ENCODE results near the gene SIRT4.

The SIRT4 gene

GRCh38 chr12:120264086-120264903 lies 37.8 kb upstream of the SIRT4 start:
- no peak for TF ChIP-seq TAF1 (IDR thresholded peaks at IDR 0.05; ENCODE audit: low read depth)
- TF ChIP-seq EGR1 (IDR thresholded peaks at IDR 0.05), result no peak
- no peak for TF ChIP-seq TEAD4 (IDR thresholded peaks at IDR 0.05)
- TF ChIP-seq CEBPB (IDR thresholded peaks at IDR 0.05), result no peak
- no peak for TF ChIP-seq CREB1 (IDR thresholded peaks at IDR 0.05; ENCODE audit: low read depth)

GRCh38 chr12:120264904-120265472 lies 37.1 kb upstream of the SIRT4 start:
- TF ChIP-seq ZBTB7A (IDR thresholded peaks at IDR 0.05; ENCODE audit: low read depth) (peak; percentile 90), CEBPB (IDR thresholded peaks at IDR 0.05) (no peak), MAX (IDR thresholded peaks at IDR 0.05) (no peak)

- TF ChIP-seq TAF1 (IDR thresholded peaks at IDR 0.05; ENCODE audit: low read depth), result peak; percentile 48; the same call in 1 of the 2 replicates
- no peak for TF ChIP-seq YY1 (IDR thresholded peaks at IDR 0.05; ENCODE audit: low read depth)
- TF ChIP-seq NFIC (IDR thresholded peaks at IDR 0.05), result no peak
- no peak for TF ChIP-seq CEBPB (IDR thresholded peaks at IDR 0.05)
- TF ChIP-seq ZBTB7A (IDR thresholded peaks at IDR 0.05; ENCODE audit: low read depth), result 0 out of 2 replicates have a peak, but pooled peaks have one; percentile 77
- TF ChIP-seq EGR1 (IDR thresholded peaks at IDR 0.05), result peak; percentile 68
- no peak for TF ChIP-seq CREB1 (IDR thresholded peaks at IDR 0.05; ENCODE audit: low read depth)
- no peak for TF ChIP-seq REST (IDR thresholded peaks at IDR 0.05; ENCODE audit: low read depth)
- no peak for TF ChIP-seq MAX (IDR thresholded peaks at IDR 0.05)
- TF ChIP-seq TEAD4 (IDR thresholded peaks at IDR 0.05), result no peak
- TF ChIP-seq FOXM1 (IDR thresholded peaks at IDR 0.05; ENCODE audit: borderline replicate concordance, low read depth), result no peak
- TF ChIP-seq EP300 (IDR thresholded peaks at IDR 0.05; ENCODE audit: borderline replicate concordance), result no peak
- TF ChIP-seq TCF12 (IDR thresholded peaks at IDR 0.05; ENCODE audit: low read depth), result no peak
- 0 out of 2 replicates have a peak, but pooled peaks have one; percentile 5 for TF ChIP-seq USF1 (IDR thresholded peaks at IDR 0.05)
- peak; percentile 86 for TF ChIP-seq RAD21 (IDR thresholded peaks at IDR 0.05; ENCODE audit: low read depth)
Observed at GRCh38 chr12:120265473-120266179, 36.5 kb upstream of the SIRT4 start, which contains the start of gene PXN. PXN (minus strand) TSS chr12:120265730; CDS start chr12:120265629, 101 bp downstream.

- TF ChIP-seq ZBTB7A (IDR thresholded peaks at IDR 0.05; ENCODE audit: low read depth), result no peak
- TF ChIP-seq MAX (IDR thresholded peaks at IDR 0.05), result no peak
- no peak for TF ChIP-seq CREB1 (IDR thresholded peaks at IDR 0.05; ENCODE audit: low read depth)
- TF ChIP-seq CEBPB (IDR thresholded peaks at IDR 0.05), result no peak
- no peak for TF ChIP-seq TCF12 (IDR thresholded peaks at IDR 0.05; ENCODE audit: low read depth)
- no peak for TF ChIP-seq YY1 (IDR thresholded peaks at IDR 0.05; ENCODE audit: low read depth)
- TF ChIP-seq FOXM1 (IDR thresholded peaks at IDR 0.05; ENCODE audit: borderline replicate concordance, low read depth), result no peak
Observed at GRCh38 chr12:120266180-120266870, 35.8 kb upstream of the SIRT4 start.

GRCh38 chr12:120267736-120268135 lies 34.4 kb upstream of the SIRT4 start:
- TF ChIP-seq TAF1 (IDR thresholded peaks at IDR 0.05; ENCODE audit: low read depth), result no peak
- no peak for TF ChIP-seq TCF12 (IDR thresholded peaks at IDR 0.05; ENCODE audit: low read depth)
- TF ChIP-seq YY1 (IDR thresholded peaks at IDR 0.05; ENCODE audit: low read depth), result no peak
- no peak for TF ChIP-seq CEBPB (IDR thresholded peaks at IDR 0.05)
- no peak for TF ChIP-seq MAX (IDR thresholded peaks at IDR 0.05)
- TF ChIP-seq REST (IDR thresholded peaks at IDR 0.05; ENCODE audit: low read depth), result no peak
- no peak for TF ChIP-seq CREB1 (IDR thresholded peaks at IDR 0.05; ENCODE audit: low read depth)
- no peak for TF ChIP-seq NFIC (IDR thresholded peaks at IDR 0.05)
- TF ChIP-seq USF1 (IDR thresholded peaks at IDR 0.05), result no peak

Measured in Ishikawa (cell line).